Stimulated activated CD4-positive, alpha-beta T cell treated with anti-CD3 and anti-CD28 coated beads, TNF-alpha, amount 100 ng/mL, for 48 hours (primary cell): ENCODE data around the gene SAG.
"Not testable (repeated sequence)": the region's sequence is repeated elsewhere in the genome, so short reads cannot be mapped to it uniquely, and the experiment has no call there.

Source experiments
- DNase-seq, 3 donors: peaks; one replicate each; pipeline ENCODE4 v3.0.0-alpha.2; 2020; ENCODE audit warnings: low read depth in 3 of 3

SAG gene

GRCh38 chr2:233355916-233356315 is 48.3 kb downstream of the SAG start:
- DNase-seq = no peak

- DNase-seq = no peak
These were observed 49.1 kb downstream of the SAG start for GRCh38 chr2:233356546-233357308.

GRCh38 chr2:233358335-233358734 is 50.7 kb downstream of the SAG start:
- DNase-seq = no peak

GRCh38 chr2:233358947-233359346 is 51.3 kb downstream of the SAG start:
- DNase-seq = no peak

- DNase-seq = no peak
These were observed 52.2 kb downstream of the SAG start for GRCh38 chr2:233359823-233360222.

- no peak for DNase-seq
These were observed 53.2 kb downstream of the SAG start for GRCh38 chr2:233360771-233361176.

GRCh38 chr2:233361297-233361696 is 53.7 kb downstream of the SAG start:
- DNase-seq = no peak

GRCh38 chr2:233362742-233363141 is 55.1 kb downstream of the SAG start:
- no peak for DNase-seq

GRCh38 chr2:233363744-233364235 is 56.2 kb downstream of the SAG start:
- DNase-seq = no peak

- DNase-seq = no peak
These were observed 58.4 kb downstream of the SAG start for GRCh38 chr2:233365861-233366520.

- DNase-seq = no peak
These were observed 60.0 kb downstream of the SAG start for GRCh38 chr2:233367586-233367985.

GRCh38 chr2:233368756-233369155 is 61.1 kb downstream of the SAG start:
- no peak for DNase-seq

GRCh38 chr2:233369462-233369861 is 61.8 kb downstream of the SAG start:
- no peak for DNase-seq

- DNase-seq = no peak
These were observed 62.5 kb downstream of the SAG start for GRCh38 chr2:233369897-233370685.

- no peak for DNase-seq
These were observed 64.0 kb downstream of the SAG start for GRCh38 chr2:233371641-233372040.

- DNase-seq = no peak
These were observed 65.2 kb downstream of the SAG start for GRCh38 chr2:233372855-233373254.

GRCh38 chr2:233373316-233373715 is 65.7 kb downstream of the SAG start:
- DNase-seq = no peak

GRCh38 chr2:233374776-233375175 is 67.2 kb downstream of the SAG start:
- not testable (repeated sequence) for DNase-seq

GRCh38 chr2:233375490-233376314 is 68.1 kb downstream of the SAG start:
- no peak for DNase-seq

- no peak for DNase-seq
These were observed 71.4 kb downstream of the SAG start for GRCh38 chr2:233379034-233379433.

- no peak for DNase-seq
These were observed 71.8 kb downstream of the SAG start for GRCh38 chr2:233379441-233379840.
